ENCODE results near the gene NPFFR2.
"Not testable (repeated sequence)": the region's sequence is repeated elsewhere in the genome, so short reads cannot be mapped to it uniquely, and the experiment has no call there.

DNA sequence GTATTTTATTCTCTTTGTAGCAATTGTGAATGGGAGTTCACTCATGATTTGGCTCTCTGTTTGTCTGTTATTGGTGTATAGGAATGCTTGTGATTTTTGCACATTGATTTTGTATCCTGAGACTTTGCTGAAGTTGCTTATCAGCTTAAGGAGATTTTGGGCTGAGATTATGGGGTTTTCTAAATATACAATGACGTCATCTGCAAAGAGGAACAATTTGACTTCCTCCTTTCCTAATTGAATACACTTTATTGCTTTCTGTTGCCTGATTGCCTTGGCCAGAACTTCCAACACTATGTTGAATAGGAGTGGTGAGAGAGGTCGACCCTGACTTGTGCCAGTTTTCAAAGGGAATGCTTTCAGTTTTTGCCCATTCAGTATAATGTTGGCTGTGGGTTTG is 108.2 kb downstream of the NPFFR2 start:
- not testable (repeated sequence) for TF ChIP-seq POLR2A (IDR thresholded peaks at IDR 0.05; ENCODE audit: low read depth); CTCF (IDR thresholded peaks at IDR 0.05); POLR2AphosphoS5 (IDR thresholded peaks at IDR 0.05)
